ENCODE measurements around the gene PLA2G2D. TPM values are rescaled to one million over a fixed set of nuclear protein-coding genes. Genes with fewer than 3 reads are reported as not detected.

PLA2G2D gene
- total RNA-seq, 3 donors from 2014 or later (not counting 1 experiment from before 2014, with no cell fraction given) = not detected

DNA sequence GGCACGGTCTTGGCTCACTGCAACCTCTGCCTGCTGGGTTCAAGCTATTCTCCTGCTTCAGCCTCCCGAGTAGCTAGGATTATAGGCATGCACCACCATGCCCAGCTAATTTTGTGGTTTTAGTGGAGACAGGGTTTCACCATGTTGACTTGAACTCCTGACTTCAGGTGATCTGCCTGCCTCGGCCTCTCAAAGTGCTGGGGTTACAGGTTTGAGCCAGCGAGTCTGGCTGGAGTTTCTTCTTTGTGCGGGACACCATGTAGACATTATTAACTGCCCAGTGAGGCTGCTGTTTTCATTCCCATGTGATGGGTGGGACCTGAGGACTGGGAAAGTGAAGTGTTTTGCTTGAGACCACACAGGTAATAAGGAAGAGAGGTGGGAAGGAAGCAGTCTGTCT lies 26.0 kb downstream of the PLA2G2D start:
- Mint-ChIP-seq H3K36me3 (no peaks in the 10 kb centered on the region), H3K27me3 (ENCODE audit: low read depth in 2 of 2) (peaks cover 22 to 33% of the 10 kb centered on the region in 2 donors), H3K4me1 (no peaks in the 10 kb centered on the region), H3K27ac (no peak overlapping the region), H3K4me3 (no peak overlapping the region), H3K9me3 (no peaks in the 10 kb centered on the region)
- DNase-seq = no peak
- TF ChIP-seq CTCF (IDR thresholded peaks at IDR 0.05) = no peak
- no peak overlapping the region for H3K27ac ChIP-seq (ENCODE audit: low read length)
- 87% methylated on average over 5 of the region's 5 CpGs for WGBS (ENCODE audit: insufficient coverage)
- H3K9me3 ChIP-seq (ENCODE audit: control insufficient read depth, insufficient read depth, low read length) = no peaks in the 10 kb centered on the region
- no peak overlapping the region for H3K4me3 ChIP-seq (ENCODE audit: low read length)
- no peak for ATAC-seq
- H3K36me3 ChIP-seq (ENCODE audit: control insufficient read depth, insufficient read depth, low read length) = no peaks in the 10 kb centered on the region
- intact Hi-C loops (cut with micrococcal nuclease) = no loop called here
- H3K27me3 ChIP-seq (ENCODE audit: control insufficient read depth, insufficient read depth, low read length) = no peaks in the 10 kb centered on the region
- no peaks in the 10 kb centered on the region for H3K4me1 ChIP-seq (ENCODE audit: control insufficient read depth, insufficient read depth, low read length)

GRCh38 chr1:20090641-20091040 lies 28.7 kb downstream of the PLA2G2D start:
- no peaks in the 10 kb centered on the region for H3K36me3 ChIP-seq (ENCODE audit: control insufficient read depth, insufficient read depth, low read length)
- Mint-ChIP-seq H3K27me3 (ENCODE audit: low read depth in 2 of 2) (peaks cover 27 to 33% of the 10 kb centered on the region in 2 donors), H3K4me1 (no peaks in the 10 kb centered on the region), H3K4me3 (no peak overlapping the region), H3K27ac (no peak overlapping the region), H3K36me3 (no peaks in the 10 kb centered on the region), H3K9me3 (no peaks in the 10 kb centered on the region)
- no peak overlapping the region for H3K27ac ChIP-seq (ENCODE audit: low read length)
- no peak for DNase-seq
- H3K9me3 ChIP-seq (ENCODE audit: control insufficient read depth, insufficient read depth, low read length) = no peaks in the 10 kb centered on the region
- intact Hi-C loops (cut with micrococcal nuclease) = no loop called here
- no peak for ATAC-seq
- H3K4me3 ChIP-seq (ENCODE audit: low read length) = no peak overlapping the region
- TF ChIP-seq CTCF (IDR thresholded peaks at IDR 0.05) = no peak
- 85% methylated on average over 6 of the region's 6 CpGs for WGBS (ENCODE audit: insufficient coverage)
- H3K4me1 ChIP-seq (ENCODE audit: control insufficient read depth, insufficient read depth, low read length) = no peaks in the 10 kb centered on the region
- H3K27me3 ChIP-seq (ENCODE audit: control insufficient read depth, insufficient read depth, low read length) = no peaks in the 10 kb centered on the region

DNA sequence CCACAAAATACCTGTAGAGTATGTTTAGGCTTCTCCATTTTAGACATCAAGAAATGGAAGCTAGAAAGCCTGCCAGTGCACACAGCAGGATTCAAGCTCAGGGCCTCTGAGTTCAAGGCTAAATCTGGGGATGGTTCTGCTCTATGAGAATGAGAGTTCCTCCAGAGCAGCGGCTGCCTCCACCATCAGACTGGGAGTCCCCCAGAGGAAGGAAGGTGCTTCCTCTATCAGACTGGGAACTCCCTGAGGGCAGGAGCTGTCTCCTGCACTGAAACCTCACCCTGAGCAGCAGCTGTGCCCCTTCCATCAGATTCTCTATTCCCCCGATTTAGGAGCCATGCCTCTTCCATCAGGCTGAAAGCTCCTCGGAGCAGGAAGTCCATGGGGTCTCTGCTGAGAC lies 29.2 kb downstream of the PLA2G2D start:
- Mint-ChIP-seq H3K4me3 (no peak overlapping the region), H3K9me3 (no peaks in the 10 kb centered on the region), H3K36me3 (no peaks in the 10 kb centered on the region), H3K27me3 (ENCODE audit: low read depth in 2 of 2) (peaks cover 27 to 28% of the 10 kb centered on the region in 2 donors), H3K4me1 (no peaks in the 10 kb centered on the region), H3K27ac (no peak overlapping the region)
- H3K4me1 ChIP-seq (ENCODE audit: control insufficient read depth, insufficient read depth, low read length) = no peaks in the 10 kb centered on the region
- ATAC-seq (no peak), DNase-seq (no peak)
- no peaks in the 10 kb centered on the region for H3K36me3 ChIP-seq (ENCODE audit: control insufficient read depth, insufficient read depth, low read length)
- TF ChIP-seq CTCF (IDR thresholded peaks at IDR 0.05) = no peak
- H3K27ac ChIP-seq (ENCODE audit: low read length) = no peak overlapping the region
- H3K27me3 ChIP-seq (ENCODE audit: control insufficient read depth, insufficient read depth, low read length) = no peaks in the 10 kb centered on the region
- no peak overlapping the region for H3K4me3 ChIP-seq (ENCODE audit: low read length)
- no peaks in the 10 kb centered on the region for H3K9me3 ChIP-seq (ENCODE audit: control insufficient read depth, insufficient read depth, low read length)
- 95% methylated on average over 3 of the region's 3 CpGs for WGBS (ENCODE audit: insufficient coverage)
- intact Hi-C loops (cut with micrococcal nuclease) = no loop called here

- Histone ChIP-seq H3K9me3 (ENCODE audit: control insufficient read depth, insufficient read depth, low read length) (no peaks in the 10 kb centered on the region), H3K4me1 (ENCODE audit: control insufficient read depth, insufficient read depth, low read length) (no peaks in the 10 kb centered on the region), H3K4me3 (ENCODE audit: low read length) (no peak overlapping the region), H3K27me3 (ENCODE audit: control insufficient read depth, insufficient read depth, low read length) (no peaks in the 10 kb centered on the region), H3K36me3 (ENCODE audit: control insufficient read depth, insufficient read depth, low read length) (no peaks in the 10 kb centered on the region), H3K27ac (ENCODE audit: low read length) (no peak overlapping the region)
- H3K27ac Mint-ChIP-seq = no peak overlapping the region
- no peaks in the 10 kb centered on the region for H3K9me3 Mint-ChIP-seq
- TF ChIP-seq CTCF (IDR thresholded peaks at IDR 0.05) = no peak
- H3K4me1 Mint-ChIP-seq = no peaks in the 10 kb centered on the region
- H3K36me3 Mint-ChIP-seq = no peaks in the 10 kb centered on the region
- peaks cover 22 to 24% of the 10 kb centered on the region in 2 donors for H3K27me3 Mint-ChIP-seq (ENCODE audit: low read depth in 2 of 2)
- DNase-seq (no peak), ATAC-seq (no peak)
- intact Hi-C loops (cut with micrococcal nuclease) = no loop called here
- WGBS (ENCODE audit: insufficient coverage) = 89% methylated on average over 17 of the region's 19 CpGs
- H3K4me3 Mint-ChIP-seq = no peak overlapping the region
Observed at GRCh38 chr1:20089328-20090077, 29.8 kb downstream of the PLA2G2D start.
